ENCODE data around the gene IL21R.
"Not testable (repeated sequence)": the region's sequence is repeated elsewhere in the genome, so short reads cannot be mapped to it uniquely, and the experiment has no call there.

The IL21R gene

DNA sequence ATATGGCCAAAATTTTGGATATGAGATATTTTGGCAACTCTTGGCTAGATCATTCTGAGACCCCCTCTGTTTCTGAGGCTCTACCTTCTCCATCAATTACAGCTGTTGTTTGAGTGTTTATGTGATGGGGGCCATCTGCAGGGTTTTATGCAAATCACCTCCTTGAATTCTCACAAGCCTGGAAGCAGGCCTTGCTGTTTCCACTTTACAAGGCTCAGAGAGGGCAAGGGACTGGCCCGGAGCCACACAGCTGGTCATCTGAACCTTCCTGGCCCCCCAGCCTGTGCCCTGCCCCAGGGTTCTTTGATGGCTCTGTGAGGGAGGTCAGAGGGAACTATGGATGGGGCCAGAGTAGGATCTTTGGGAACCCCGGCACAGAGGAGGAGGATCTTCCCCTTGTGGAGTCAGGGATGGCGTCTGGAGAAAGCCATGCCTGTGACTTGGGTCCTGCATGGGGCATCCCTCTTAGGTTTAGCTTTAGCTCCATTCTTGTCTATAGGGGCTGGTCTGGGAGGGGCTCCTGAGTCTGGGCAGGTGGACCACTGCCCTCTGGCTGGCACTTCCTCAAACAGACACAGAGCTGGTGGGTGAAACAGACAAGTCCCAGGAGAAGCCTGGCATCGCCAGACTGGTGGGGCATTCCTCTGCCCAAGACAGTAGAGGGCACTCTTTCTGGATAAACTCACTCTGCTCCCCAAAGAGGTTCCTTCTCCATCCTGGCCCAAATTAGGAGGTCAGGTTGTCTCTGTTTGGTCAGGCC is 26.2 kb downstream of the IL21R start:
- no peak for DNase-seq

GRCh38 chr16:27429330-27429871 is 27.4 kb downstream of the IL21R start:
- no peak for DNase-seq

DNA sequence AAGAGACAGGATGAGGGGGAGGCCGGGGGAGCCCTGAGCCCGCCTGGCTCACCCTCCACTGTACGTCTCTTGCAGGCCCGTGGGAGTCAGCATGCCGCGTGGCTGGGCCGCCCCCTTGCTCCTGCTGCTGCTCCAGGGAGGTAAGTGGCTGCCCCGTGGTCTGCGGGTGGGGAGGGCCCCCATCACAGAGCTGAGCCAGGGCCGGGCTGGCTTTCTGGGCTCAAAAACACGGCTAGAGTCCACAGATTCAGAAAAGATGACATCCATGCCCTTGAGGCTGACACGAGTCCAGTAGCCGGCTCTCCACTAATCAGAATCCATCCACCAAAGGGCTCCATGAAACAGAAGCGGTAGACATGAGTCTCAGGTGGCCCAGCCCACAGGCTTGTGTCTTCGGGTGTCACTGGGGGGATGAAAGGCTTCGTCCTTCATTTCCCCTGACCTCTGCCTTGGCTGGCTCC is 28.0 kb downstream of the IL21R start:
- no peak for DNase-seq

DNA sequence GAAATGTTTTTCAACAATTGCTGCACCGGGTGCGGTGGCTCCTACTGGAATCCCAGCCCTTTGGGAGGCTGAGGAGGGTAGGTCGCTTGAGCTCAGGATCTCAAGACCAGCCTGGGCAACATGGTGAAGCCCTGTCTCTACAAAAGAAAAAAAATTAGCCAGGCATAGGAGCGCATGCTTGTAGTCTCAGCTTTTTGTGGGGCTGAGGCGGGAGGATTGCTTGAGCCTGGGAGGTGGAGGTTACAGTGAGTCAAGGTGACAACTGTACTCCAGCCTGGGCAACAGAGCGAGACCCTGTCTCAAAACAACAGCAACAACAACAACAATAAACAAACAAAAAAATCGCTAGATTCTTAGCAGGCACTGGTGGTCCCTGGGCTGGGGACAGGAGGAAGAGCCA is 28.5 kb downstream of the IL21R start:
- DNase-seq: no peak

- no peak for DNase-seq
Observed at GRCh38 chr16:27430923-27431484, 29.0 kb downstream of the IL21R start.

DNA sequence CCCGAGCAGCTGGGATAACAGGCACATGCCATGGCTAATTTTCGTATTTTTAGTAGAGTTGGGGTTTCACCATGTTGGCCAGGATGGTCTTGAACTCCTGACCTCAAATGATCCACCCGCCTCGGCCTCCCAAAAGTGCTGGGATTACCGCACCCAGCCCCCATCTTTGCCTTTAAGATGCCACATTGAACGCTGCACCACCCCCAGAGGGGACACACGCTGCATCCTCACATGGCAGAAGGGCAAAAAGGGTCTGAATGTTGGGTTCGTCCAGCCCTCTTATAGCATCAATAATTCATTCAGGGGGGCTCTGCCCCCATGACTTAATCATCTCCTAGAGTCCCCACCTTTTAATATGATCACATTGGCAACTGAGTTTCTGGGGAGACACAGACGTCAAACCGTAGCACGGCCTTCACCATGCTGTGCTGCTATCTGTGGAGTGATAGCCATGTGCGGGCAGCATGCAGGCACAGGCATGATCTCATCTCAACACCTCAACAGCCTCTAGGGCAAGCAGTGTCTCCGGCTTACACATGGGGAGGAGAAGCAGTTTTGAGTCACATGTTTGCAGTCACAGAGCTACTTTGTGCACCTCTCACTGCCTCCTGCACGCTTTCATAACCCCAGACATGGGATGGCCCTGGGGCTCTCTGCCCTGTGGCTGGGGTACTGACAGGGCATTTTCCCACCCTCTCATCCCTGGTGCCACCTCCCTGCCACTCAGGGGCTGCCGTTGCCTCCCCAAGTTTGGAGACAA is 30.0 kb downstream of the IL21R start:
- DNase-seq: no peak

DNA sequence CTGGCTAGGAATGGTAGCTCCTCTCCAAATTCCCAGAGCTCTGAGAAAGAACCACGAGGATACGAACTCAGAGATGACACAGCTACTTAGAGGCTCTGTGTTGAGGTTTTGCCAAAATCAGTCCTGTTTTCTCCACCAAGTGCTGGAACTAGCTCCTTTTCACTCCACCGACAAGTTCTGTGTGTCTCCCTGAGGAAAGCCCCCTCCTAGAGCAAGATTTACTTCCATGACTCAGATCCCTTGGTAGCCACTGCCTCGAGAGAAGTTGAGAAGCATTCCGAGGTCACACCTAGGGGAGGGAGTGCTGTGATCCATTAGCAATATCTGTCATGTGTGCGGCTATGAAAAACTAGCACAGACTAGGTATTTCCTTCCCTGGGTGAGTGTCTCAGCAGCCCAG is 30.6 kb downstream of the IL21R start:
- DNase-seq: no peak

DNA sequence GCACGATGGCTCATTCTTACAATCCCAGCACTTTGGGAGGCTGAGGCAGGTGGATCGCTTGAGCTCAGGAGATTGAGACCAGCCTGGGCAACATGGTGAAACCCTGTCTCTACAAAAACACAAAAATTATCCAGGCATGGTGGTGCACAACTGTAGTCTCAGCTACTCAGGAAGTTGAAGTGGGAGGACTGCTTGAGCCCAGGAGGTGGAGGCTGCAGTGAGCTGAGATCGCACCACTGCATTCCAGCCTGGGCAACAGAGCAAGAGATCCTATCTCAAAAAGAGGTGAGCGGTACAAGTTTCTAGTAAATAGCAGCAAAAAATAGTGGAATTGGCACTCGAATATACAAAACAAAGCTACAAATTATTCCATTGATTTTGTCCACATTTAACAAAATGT is 31.2 kb downstream of the IL21R start:
- not testable (repeated sequence) for DNase-seq

DNA sequence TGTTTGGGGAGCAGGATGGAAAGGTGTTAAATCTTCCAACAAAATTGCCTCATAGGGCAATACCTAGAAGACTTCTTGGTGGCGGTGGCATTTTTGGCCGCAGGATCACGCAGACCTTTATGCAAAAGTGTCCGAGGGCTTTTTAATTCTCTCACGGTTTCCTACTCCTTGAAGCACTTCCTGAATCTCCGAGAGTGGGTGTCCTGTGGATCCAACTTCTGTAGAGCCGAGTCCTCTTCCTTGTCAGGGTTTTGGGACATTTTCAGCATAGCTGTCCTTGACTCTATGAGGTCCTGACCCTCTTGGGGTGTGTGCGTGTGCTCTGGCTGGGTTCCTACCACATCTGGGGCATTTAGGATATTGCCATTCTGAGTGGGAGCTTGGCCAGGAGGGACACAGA is 31.7 kb downstream of the IL21R start:
- DNase-seq: no peak

DNA sequence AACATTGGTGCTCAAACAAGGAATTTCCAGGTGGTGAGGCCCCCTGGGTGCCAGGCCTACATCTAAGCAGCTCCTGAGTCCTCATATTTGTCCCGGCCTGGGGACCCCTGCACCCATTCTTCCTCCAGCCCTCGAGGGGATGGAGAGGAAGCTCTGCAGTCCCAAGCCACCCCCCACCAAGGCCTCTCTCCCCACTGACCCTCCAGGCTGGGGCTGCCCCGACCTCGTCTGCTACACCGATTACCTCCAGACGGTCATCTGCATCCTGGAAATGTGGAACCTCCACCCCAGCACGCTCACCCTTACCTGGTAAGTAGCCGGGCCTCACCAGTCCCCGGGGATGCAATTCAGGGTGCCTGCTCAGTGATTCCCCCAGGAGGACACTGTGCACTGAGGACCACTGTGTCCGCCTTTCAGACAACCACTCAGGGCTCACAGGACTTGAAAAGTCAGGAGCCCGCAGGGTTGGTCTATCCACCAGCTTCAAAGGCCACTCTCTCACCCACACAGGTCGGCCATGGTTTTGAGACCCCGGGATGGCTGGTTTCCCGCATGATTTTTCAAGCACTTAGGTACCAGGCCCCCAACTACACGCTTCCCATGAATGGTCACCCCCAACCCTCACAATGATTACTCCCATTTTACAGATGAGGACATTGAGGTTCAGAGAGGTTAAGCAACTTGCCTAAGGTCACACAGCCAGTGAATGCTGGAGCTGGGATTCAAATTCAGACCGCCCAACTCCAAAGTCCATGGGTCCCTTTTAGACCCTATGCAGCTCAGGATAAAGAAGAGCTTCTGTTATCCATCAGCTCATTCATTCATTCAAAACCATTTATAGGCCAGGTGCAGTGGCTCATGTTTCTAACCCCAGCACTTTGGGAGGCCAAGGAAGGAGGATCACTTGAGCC is 32.4 kb downstream of the IL21R start:
- DNase-seq: no peak

GRCh38 chr16:27435146-27435545 is 33.2 kb downstream of the IL21R start:
- DNase-seq: not testable (repeated sequence)

- no peak for DNase-seq
Observed at GRCh38 chr16:27436065-27436464, 34.1 kb downstream of the IL21R start.

GRCh38 chr16:27436921-27437650 is 35.1 kb downstream of the IL21R start:
- DNase-seq: no peak

GRCh38 chr16:27437946-27438345 is 36.0 kb downstream of the IL21R start:
- DNase-seq: no peak

DNA sequence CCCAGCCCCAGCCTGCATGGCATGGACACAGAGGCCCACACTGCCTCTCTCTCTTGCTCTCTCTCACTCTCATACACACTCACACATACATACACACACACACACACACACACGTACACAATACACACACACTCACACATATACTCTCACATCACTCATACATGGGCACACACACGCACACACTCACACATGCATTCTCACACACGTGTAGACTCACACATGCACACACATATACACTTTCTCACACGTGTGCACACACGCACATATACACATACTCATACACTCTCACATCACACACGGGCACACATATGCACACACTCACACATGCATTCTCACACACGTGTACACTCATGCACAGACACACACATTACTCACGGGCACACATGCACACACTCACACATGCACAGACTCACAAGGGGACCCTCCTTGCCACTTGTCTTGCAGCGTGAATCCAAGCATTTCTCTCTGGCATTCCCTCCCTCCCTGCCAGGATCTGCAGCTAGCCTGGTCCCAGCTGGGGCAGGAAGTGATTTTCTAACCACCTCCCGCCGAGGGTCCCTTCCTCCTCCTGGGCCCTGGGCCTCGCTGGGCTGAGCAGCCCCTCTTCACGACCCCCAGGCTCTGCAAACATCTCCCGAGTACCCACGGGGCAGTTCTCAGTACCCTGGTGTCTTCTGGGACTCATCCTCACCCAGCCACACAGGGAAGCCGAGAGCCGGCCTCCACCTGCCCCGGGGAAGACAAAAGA is 37.5 kb downstream of the IL21R start:
- DNase-seq: no peak

DNA sequence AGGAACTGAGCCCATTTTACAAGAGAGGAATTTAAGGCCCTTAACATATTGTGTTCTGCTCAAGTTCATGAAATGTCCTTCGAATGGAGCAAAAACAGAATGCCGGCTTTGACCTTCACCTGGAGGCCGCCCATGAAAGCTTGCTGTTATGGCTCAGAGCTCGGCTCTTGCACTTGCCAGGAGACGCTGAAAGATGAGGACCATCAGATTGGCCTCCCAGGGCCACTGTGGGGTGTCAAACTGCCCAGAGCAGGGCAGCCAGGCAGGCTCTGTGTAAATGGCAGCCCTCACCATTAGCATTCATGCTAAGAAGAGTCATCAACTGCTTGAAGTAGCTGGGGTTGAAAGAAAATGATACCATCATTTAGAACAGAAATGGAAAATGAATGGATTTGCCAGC is 39.3 kb downstream of the IL21R start:
- DNase-seq: no peak

DNA sequence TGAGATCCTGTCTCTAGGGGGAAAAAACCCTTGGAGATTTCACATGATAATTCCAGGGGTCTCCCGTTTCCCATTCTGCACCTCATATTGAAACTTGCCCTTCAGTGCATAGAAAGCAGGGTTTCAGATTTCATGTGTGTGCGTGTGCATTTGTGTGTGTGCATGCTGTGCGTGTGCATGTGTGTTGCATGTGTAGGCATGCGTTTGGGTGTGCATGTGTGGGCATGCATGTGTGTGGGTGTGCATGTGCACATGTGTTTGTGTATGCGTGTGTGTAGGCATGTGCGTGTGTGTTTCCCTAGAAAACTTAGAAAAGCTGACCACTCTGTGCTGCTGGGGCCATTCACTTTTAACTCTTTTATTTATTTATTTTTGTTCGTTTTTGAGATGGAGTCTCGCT is 40.0 kb downstream of the IL21R start:
- DNase-seq: no peak

DNA sequence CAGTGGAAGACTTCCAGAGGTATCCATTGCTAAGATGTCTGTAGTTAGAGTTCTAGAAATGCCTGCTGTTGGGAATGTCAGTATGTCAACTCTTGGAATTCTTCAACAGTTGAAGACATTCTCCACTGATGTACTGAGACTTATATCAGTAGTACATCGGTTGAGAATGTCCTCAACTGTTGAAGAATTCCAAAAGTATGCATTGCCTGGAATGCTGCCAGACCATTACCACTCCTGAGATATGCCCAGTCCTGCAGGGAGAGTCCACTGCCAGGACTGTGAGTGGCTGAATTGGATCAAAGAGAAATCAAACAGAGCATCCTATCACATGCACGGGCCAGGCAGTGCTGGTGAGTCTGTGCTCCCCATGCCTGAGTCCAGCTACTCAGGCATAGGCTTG is 42.0 kb downstream of the IL21R start:
- DNase-seq: no peak

DNA sequence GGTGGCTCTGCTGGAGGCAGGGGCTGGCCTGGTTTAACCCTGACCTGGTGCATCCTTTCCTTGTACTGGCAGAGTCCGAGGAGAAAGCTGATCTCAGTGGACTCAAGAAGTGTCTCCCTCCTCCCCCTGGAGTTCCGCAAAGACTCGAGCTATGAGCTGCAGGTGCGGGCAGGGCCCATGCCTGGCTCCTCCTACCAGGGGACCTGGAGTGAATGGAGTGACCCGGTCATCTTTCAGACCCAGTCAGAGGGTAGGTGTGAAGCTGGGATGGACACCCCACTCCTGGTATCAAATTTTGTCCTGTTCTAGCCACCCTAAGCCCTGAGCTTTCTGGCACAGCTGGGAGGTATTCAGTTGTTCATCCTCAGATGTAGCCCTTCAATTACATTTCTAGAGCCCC is 42.5 kb downstream of the IL21R start:
- no peak for DNase-seq

GRCh38 chr16:27445502-27446175 is 43.7 kb downstream of the IL21R start:
- no peak for DNase-seq

GRCh38 chr16:27446721-27447120 is 44.7 kb downstream of the IL21R start:
- DNase-seq: no peak
